ENCODE results near the gene AFG1L. TPM values are rescaled to one million over a fixed set of nuclear protein-coding genes. Genes with fewer than 3 reads are reported as not detected.

The AFG1L gene
- total RNA-seq, 1 experiment from 2014 or later, result 6.1 TPM

GRCh38 chr6:108432143-108432542 lies 137.3 kb downstream of the AFG1L start:
- Histone ChIP-seq H3K4me2 (ENCODE audit: low read depth, low read length, poor library complexity, severe bottlenecking) (no peak overlapping the region), H3K27ac (ENCODE audit: low read length) (no peak overlapping the region), H3K27me3 (ENCODE audit: low read length) (no peaks in the 10 kb centered on the region), H3K9me2 (replicated peaks; ENCODE audit: insufficient read depth, low read length) (no peaks in the 10 kb centered on the region), H3K9me3 (ENCODE audit: low read length) (no peaks in the 10 kb centered on the region), H3K4me3 (ENCODE audit: low read length) (no peak overlapping the region), H4K20me1 (ENCODE audit: insufficient read depth, low read depth, low read length) (no peaks in the 10 kb centered on the region), H2AFZ (ENCODE audit: low read length) (no peak overlapping the region), H3K36me3 (ENCODE audit: insufficient read depth, low read length) (no peaks in the 10 kb centered on the region), H3K9ac (ENCODE audit: low read length) (no peak overlapping the region), H3K4me1 (ENCODE audit: low read length) (no peaks in the 10 kb centered on the region), H3K79me2 (ENCODE audit: low read length) (no peaks in the 10 kb centered on the region)
- DNase-seq, result no peak

- Histone ChIP-seq H3K27ac (ENCODE audit: low read length) (no peak overlapping the region), H3K4me2 (ENCODE audit: low read depth, low read length, poor library complexity, severe bottlenecking) (no peak overlapping the region), H3K4me3 (ENCODE audit: low read length) (no peak overlapping the region), H3K79me2 (ENCODE audit: low read length) (no peaks in the 10 kb centered on the region), H3K9ac (ENCODE audit: low read length) (no peak overlapping the region), H3K9me3 (ENCODE audit: low read length) (no peaks in the 10 kb centered on the region), H4K20me1 (ENCODE audit: insufficient read depth, low read depth, low read length) (no peaks in the 10 kb centered on the region), H3K36me3 (ENCODE audit: insufficient read depth, low read length) (no peaks in the 10 kb centered on the region), H2AFZ (ENCODE audit: low read length) (no peak overlapping the region), H3K9me2 (replicated peaks; ENCODE audit: insufficient read depth, low read length) (no peaks in the 10 kb centered on the region), H3K27me3 (ENCODE audit: low read length) (no peaks in the 10 kb centered on the region), H3K4me1 (ENCODE audit: low read length) (no peaks in the 10 kb centered on the region)
- DNase-seq, result no peak
Measured at GRCh38 chr6:108432792-108433191, 137.9 kb downstream of the AFG1L start.

GRCh38 chr6:108434222-108434621 lies 139.4 kb downstream of the AFG1L start:
- no peak overlapping the region for H3K4me3 ChIP-seq (ENCODE audit: low read length)

GRCh38 chr6:108435391-108435790 lies 140.5 kb downstream of the AFG1L start:
- H3K4me3 ChIP-seq (ENCODE audit: low read length), result no peak overlapping the region
- no peaks in the 10 kb centered on the region for H3K9me3 ChIP-seq (ENCODE audit: low read length)
- H3K9ac ChIP-seq (ENCODE audit: low read length), result no peak overlapping the region
- H3K79me2 ChIP-seq (ENCODE audit: low read length), result no peaks in the 10 kb centered on the region
- no peak overlapping the region for H3K27ac ChIP-seq (ENCODE audit: low read length)
- no peaks in the 10 kb centered on the region for H3K27me3 ChIP-seq (ENCODE audit: low read length)
- no peaks in the 10 kb centered on the region for H4K20me1 ChIP-seq (ENCODE audit: insufficient read depth, low read depth, low read length)
- H3K4me1 ChIP-seq (ENCODE audit: low read length), result no peaks in the 10 kb centered on the region
- H3K36me3 ChIP-seq (ENCODE audit: insufficient read depth, low read length), result no peaks in the 10 kb centered on the region
- no peaks in the 10 kb centered on the region for H3K9me2 ChIP-seq (replicated peaks; ENCODE audit: insufficient read depth, low read length)
- H3K4me2 ChIP-seq (ENCODE audit: low read depth, low read length, poor library complexity, severe bottlenecking), result no peak overlapping the region
- H2AFZ ChIP-seq (ENCODE audit: low read length), result no peak overlapping the region
- DNase-seq, result no peak

More at GRCh38 chr6:108434222-108434621, 139.4 kb downstream of the AFG1L start:
- DNase-seq, result no peak
- Histone ChIP-seq H3K9ac (ENCODE audit: low read length) (no peak overlapping the region), H3K9me3 (ENCODE audit: low read length) (no peaks in the 10 kb centered on the region), H3K9me2 (replicated peaks; ENCODE audit: insufficient read depth, low read length) (no peaks in the 10 kb centered on the region), H3K36me3 (ENCODE audit: insufficient read depth, low read length) (no peaks in the 10 kb centered on the region), H3K4me2 (ENCODE audit: low read depth, low read length, poor library complexity, severe bottlenecking) (no peak overlapping the region), H3K79me2 (ENCODE audit: low read length) (no peaks in the 10 kb centered on the region), H4K20me1 (ENCODE audit: insufficient read depth, low read depth, low read length) (no peaks in the 10 kb centered on the region), H3K27ac (ENCODE audit: low read length) (no peak overlapping the region), H3K4me1 (ENCODE audit: low read length) (no peaks in the 10 kb centered on the region), H2AFZ (ENCODE audit: low read length) (no peak overlapping the region), H3K27me3 (ENCODE audit: low read length) (no peaks in the 10 kb centered on the region)

GRCh38 chr6:108436771-108437170 lies 141.9 kb downstream of the AFG1L start:
- H3K36me3 ChIP-seq (ENCODE audit: insufficient read depth, low read length), result no peaks in the 10 kb centered on the region
- H4K20me1 ChIP-seq (ENCODE audit: insufficient read depth, low read depth, low read length), result no peaks in the 10 kb centered on the region
- H3K79me2 ChIP-seq (ENCODE audit: low read length), result no peaks in the 10 kb centered on the region
- no peak overlapping the region for H3K9ac ChIP-seq (ENCODE audit: low read length)
- H3K27ac ChIP-seq (ENCODE audit: low read length), result no peak overlapping the region
- no peaks in the 10 kb centered on the region for H3K27me3 ChIP-seq (ENCODE audit: low read length)
- H3K4me1 ChIP-seq (ENCODE audit: low read length), result no peaks in the 10 kb centered on the region
- no peak overlapping the region for H2AFZ ChIP-seq (ENCODE audit: low read length)
- H3K4me2 ChIP-seq (ENCODE audit: low read depth, low read length, poor library complexity, severe bottlenecking), result no peak overlapping the region
- DNase-seq, result no peak
- no peak overlapping the region for H3K4me3 ChIP-seq (ENCODE audit: low read length)
- H3K9me2 ChIP-seq (replicated peaks; ENCODE audit: insufficient read depth, low read length), result no peaks in the 10 kb centered on the region
- no peaks in the 10 kb centered on the region for H3K9me3 ChIP-seq (ENCODE audit: low read length)

GRCh38 chr6:108437821-108438220 lies 143.0 kb downstream of the AFG1L start:
- Histone ChIP-seq H3K36me3 (ENCODE audit: insufficient read depth, low read length) (no peaks in the 10 kb centered on the region), H3K4me2 (ENCODE audit: low read depth, low read length, poor library complexity, severe bottlenecking) (no peak overlapping the region), H3K9me2 (replicated peaks; ENCODE audit: insufficient read depth, low read length) (no peaks in the 10 kb centered on the region), H4K20me1 (ENCODE audit: insufficient read depth, low read depth, low read length) (no peaks in the 10 kb centered on the region), H3K9me3 (ENCODE audit: low read length) (no peaks in the 10 kb centered on the region), H3K27me3 (ENCODE audit: low read length) (no peaks in the 10 kb centered on the region), H2AFZ (ENCODE audit: low read length) (no peak overlapping the region), H3K9ac (ENCODE audit: low read length) (no peak overlapping the region), H3K4me1 (ENCODE audit: low read length) (no peaks in the 10 kb centered on the region), H3K4me3 (ENCODE audit: low read length) (no peak overlapping the region), H3K27ac (ENCODE audit: low read length) (no peak overlapping the region), H3K79me2 (ENCODE audit: low read length) (no peaks in the 10 kb centered on the region)
- no peak for DNase-seq

- no peak overlapping the region for H3K4me2 ChIP-seq (ENCODE audit: low read depth, low read length, poor library complexity, severe bottlenecking)
- no peak for DNase-seq
- no peaks in the 10 kb centered on the region for H3K36me3 ChIP-seq (ENCODE audit: insufficient read depth, low read length)
- no peaks in the 10 kb centered on the region for H3K27me3 ChIP-seq (ENCODE audit: low read length)
- no peaks in the 10 kb centered on the region for H3K9me2 ChIP-seq (replicated peaks; ENCODE audit: insufficient read depth, low read length)
- H2AFZ ChIP-seq (ENCODE audit: low read length), result no peak overlapping the region
- no peak overlapping the region for H3K4me3 ChIP-seq (ENCODE audit: low read length)
- no peaks in the 10 kb centered on the region for H3K4me1 ChIP-seq (ENCODE audit: low read length)
- H3K9ac ChIP-seq (ENCODE audit: low read length), result no peak overlapping the region
- H3K9me3 ChIP-seq (ENCODE audit: low read length), result no peaks in the 10 kb centered on the region
- H3K79me2 ChIP-seq (ENCODE audit: low read length), result no peaks in the 10 kb centered on the region
- no peak overlapping the region for H3K27ac ChIP-seq (ENCODE audit: low read length)
- H4K20me1 ChIP-seq (ENCODE audit: insufficient read depth, low read depth, low read length), result no peaks in the 10 kb centered on the region
Measured at GRCh38 chr6:108438918-108439317, 144.1 kb downstream of the AFG1L start.

GRCh38 chr6:108441141-108441540 lies 146.3 kb downstream of the AFG1L start:
- H2AFZ ChIP-seq (ENCODE audit: low read length), result no peak overlapping the region
- H3K4me1 ChIP-seq (ENCODE audit: low read length), result no peaks in the 10 kb centered on the region
- H3K27ac ChIP-seq (ENCODE audit: low read length), result no peak overlapping the region
- H3K9ac ChIP-seq (ENCODE audit: low read length), result no peak overlapping the region
- no peak overlapping the region for H3K4me2 ChIP-seq (ENCODE audit: low read depth, low read length, poor library complexity, severe bottlenecking)
- no peaks in the 10 kb centered on the region for H3K27me3 ChIP-seq (ENCODE audit: low read length)
- H3K9me2 ChIP-seq (replicated peaks; ENCODE audit: insufficient read depth, low read length), result no peaks in the 10 kb centered on the region
- no peaks in the 10 kb centered on the region for H3K36me3 ChIP-seq (ENCODE audit: insufficient read depth, low read length)
- H4K20me1 ChIP-seq (ENCODE audit: insufficient read depth, low read depth, low read length), result no peaks in the 10 kb centered on the region
- H3K9me3 ChIP-seq (ENCODE audit: low read length), result no peaks in the 10 kb centered on the region
- no peak overlapping the region for H3K4me3 ChIP-seq (ENCODE audit: low read length)
- no peaks in the 10 kb centered on the region for H3K79me2 ChIP-seq (ENCODE audit: low read length)
- no peak for DNase-seq
